ENCODE results near the gene BMPR1A.

DNA sequence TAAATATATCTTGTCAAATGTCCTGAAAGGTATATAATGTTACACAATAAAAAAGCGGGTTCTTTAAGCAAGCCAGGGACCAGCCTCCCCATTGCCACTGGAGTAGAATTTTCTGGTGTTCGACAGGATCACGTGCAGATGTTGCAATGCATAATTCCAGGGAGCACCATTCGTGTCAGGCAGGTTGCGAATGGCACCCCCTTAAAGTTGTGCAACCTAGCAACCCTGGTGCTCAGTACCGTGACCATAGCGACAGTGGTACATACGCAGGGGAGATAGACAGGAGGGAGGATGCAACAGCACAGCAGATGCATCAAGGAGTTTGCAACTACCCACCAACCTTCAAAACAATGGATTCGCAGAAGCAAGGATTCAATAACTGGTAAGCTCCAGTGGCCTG, 6.6 kb upstream of the BMPR1A start:
- TF ChIP-seq, protein P1, sequence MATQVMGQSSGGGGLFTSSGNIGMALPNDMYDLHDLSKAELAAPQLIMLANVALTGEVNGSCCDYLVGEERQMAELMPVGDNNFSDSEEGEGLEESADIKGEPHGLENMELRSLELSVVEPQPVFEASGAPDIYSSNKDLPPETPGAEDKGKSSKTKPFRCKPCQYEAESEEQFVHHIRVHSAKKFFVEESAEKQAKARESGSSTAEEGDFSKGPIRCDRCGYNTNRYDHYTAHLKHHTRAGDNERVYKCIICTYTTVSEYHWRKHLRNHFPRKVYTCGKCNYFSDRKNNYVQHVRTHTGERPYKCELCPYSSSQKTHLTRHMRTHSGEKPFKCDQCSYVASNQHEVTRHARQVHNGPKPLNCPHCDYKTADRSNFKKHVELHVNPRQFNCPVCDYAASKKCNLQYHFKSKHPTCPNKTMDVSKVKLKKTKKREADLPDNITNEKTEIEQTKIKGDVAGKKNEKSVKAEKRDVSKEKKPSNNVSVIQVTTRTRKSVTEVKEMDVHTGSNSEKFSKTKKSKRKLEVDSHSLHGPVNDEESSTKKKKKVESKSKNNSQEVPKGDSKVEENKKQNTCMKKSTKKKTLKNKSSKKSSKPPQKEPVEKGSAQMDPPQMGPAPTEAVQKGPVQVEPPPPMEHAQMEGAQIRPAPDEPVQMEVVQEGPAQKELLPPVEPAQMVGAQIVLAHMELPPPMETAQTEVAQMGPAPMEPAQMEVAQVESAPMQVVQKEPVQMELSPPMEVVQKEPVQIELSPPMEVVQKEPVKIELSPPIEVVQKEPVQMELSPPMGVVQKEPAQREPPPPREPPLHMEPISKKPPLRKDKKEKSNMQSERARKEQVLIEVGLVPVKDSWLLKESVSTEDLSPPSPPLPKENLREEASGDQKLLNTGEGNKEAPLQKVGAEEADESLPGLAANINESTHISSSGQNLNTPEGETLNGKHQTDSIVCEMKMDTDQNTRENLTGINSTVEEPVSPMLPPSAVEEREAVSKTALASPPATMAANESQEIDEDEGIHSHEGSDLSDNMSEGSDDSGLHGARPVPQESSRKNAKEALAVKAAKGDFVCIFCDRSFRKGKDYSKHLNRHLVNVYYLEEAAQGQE (IDR thresholded peaks at IDR 0.05; ENCODE audit: insufficient read depth in 1 of 2, low read depth in 2 of 2, low read length in 2 of 2), result no peak
- TF ChIP-seq POLR2AphosphoS5 (IDR thresholded peaks at IDR 0.05; ENCODE audit: low read depth, low read length), result no peak
